GM19324 (cell line): ENCODE measurements around the gene MMS19.
"Not testable (repeated sequence)": the region's sequence is repeated elsewhere in the genome, so short reads cannot be mapped to it uniquely, and the experiment has no call there.

Source experiments
- ATAC-seq: cut with Tn5 transposase; IDR thresholded peaks from one replicate; pipeline ENCODE4 v1.9.1; 2021; ENCODE audit warnings: mild to moderate bottlenecking, moderate library complexity; ENCODE audit not compliant: unreplicated experiment, low FRiP score

Gene MMS19

DNA sequence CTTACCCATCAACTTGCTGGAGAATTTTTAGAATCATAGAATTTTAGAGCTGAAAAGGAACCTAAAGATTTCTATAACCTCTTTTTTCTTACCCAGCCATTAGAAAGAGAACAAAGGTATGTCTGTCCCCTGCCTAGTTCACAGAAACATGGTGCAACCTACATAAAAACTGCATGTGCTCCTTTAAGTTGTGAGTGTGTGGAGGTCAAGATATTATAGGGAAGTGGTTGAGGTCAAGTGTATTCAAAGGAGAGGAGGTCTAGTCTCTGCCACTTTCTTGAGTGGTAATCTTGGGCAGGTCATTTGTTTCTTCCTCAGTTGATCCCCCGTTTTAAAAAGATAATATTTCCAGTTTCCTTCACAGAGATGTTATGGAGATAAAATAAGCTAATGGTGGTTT lies 6.9 kb upstream of the MMS19 start:
- no peak for ATAC-seq

DNA sequence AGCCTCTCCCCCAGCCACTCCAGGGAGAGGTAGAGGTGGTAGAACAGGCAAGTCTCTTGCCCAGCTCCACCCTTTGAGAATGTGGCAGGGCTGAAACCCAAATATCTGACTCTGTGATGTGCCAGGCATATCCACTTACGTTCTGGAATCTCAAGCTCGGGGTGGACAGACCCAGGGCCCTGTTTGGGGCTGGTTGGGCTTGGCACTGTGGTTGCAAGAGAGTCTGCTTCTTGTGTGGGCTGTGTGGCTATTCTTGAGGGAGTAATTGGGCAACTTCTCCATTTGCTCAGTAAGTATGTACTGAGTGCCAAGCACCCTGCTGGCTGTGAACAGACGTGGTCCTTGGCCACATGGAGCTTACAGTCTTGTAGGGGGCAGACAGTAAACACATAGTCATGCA lies 5.2 kb upstream of the MMS19 start:
- no peak for ATAC-seq

DNA sequence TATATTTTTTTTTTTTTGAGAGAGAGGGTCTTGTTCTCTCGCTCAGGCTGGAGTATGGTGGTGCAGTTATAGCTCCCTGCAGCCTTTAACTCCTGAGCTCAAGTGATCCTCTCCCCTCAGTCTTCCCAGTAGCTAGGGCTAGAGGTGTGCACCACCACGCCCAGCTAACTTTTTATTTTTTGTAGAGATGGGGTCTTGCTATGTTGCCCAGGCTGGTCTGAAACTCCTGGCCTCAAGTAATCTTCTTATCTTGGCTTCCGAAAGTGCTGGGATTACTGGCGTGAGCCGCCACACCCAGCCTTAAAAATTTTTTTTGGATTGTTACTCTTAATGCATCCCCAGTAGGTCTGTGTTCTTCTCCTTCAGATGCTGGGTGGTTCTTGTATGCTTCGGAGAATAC lies 4.7 kb upstream of the MMS19 start:
- no peak for ATAC-seq

DNA sequence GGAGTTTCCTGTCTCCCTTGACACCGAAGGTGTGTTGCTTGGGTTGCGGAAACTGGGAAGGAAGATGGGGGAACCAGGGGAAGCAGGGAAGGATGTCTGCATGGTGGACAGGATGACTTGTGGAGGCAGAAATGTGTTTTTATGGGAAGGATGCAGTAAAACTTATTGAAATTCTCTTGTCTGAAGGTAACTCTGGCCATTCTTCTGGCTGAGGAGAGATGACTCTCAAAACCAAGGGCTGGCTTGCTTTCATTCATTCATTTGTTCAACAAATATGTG lies 2.0 kb upstream of the MMS19 start:
- no peak for ATAC-seq

DNA sequence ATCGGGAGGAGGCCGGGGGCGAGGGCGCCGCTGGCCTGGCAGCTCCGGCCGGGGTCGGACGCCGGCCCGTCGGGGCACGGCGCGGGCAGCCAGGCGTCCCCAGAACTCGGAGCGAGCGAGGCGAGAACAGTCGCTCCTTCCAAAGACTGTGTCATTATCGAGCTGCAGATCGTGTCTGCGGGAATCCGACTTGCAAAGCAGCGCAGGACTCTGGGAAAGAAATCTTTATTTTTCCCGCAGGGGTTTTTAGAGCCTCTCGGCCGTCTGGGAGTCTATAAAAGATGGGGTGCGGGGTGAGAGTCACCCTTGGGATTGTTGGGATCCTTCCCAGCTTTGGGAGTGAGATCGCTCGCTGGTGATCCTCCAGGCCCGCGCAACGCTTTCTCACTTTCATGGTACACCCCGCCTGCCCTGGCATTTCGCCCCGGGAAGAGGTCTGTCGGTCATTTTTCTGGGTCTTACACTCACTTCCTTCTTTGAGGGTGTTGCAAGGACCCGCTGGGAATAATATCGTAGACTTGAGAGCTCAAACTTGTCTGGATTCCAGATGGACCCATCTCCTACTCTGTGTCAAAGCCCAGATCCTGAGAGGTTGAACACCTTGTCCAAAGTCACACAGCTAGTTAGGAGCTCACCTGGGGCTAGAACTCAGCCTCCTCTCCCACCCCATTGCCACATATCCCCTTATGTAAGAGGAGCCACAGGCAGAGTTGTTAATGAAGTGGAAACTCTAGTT lies 1.5 kb upstream of the MMS19 start:
- no peak for ATAC-seq

DNA sequence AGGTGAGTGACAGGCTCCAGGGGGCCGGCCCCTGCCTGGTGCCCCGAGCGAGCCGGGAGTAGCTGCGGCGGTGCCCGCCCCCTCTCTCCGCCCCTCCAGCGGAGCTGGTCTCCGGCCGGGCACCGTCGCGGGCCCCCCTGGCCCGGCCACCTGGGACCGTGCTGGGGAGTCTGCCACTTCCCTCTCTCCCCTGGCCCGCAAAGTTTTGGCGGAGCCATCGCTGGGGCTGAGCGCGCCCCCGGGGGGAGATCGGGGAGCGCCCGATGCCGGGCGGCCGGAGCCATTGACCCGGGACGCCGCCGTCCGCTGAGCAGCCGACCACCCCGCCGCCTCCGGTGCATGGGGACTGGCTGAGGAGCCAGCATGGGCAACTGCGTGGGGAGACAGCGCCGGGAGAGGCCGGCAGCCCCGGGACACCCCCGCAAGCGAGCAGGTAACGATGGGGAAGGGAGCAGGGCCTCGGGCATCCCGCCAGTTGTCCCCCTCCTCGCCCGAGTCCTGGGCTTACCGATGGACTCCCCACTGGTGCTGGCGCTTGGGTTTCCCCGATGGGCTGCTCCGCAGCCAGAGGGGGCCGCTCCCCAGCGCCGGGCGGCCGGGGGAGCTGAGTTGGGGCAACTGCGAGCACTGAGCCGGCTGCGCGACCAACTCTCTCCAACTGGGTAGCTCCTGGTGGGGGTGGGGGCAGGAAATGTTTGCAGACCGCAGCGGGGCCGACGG lies 779 bp upstream of the MMS19 start, which contains the start of gene UBTD1:
TSS of gene UBTD1 (plus strand) at position 84 of the 720 bp plus-strand sequence. CDS start at position 364, 280 bp downstream.
- peak; percentile 0 for ATAC-seq

DNA sequence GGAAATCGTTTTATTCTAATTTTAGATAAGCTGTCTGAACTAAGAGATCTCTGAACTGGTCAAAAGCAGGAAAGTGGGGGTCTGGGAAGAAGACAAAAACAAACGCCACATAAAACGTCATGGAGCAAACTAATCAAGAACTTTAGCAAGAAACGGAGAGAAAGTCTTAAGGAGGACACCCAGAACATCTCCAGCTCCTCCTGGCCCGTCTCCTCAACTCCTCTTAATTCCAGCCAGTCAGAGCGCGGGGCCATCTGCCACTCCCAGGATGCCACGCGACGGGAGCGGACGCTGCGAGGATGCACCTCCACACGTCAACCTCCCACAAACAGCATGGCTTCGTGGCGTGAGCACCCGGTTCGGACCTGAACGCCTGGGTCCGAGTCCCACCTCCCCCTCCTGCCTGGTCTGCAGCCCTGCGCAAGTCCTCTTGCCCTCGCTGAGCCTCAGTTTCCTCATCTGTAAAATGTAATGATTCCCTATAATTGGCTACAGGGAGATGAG lies 598 bp downstream of the MMS19 start:
- ATAC-seq: no peak

DNA sequence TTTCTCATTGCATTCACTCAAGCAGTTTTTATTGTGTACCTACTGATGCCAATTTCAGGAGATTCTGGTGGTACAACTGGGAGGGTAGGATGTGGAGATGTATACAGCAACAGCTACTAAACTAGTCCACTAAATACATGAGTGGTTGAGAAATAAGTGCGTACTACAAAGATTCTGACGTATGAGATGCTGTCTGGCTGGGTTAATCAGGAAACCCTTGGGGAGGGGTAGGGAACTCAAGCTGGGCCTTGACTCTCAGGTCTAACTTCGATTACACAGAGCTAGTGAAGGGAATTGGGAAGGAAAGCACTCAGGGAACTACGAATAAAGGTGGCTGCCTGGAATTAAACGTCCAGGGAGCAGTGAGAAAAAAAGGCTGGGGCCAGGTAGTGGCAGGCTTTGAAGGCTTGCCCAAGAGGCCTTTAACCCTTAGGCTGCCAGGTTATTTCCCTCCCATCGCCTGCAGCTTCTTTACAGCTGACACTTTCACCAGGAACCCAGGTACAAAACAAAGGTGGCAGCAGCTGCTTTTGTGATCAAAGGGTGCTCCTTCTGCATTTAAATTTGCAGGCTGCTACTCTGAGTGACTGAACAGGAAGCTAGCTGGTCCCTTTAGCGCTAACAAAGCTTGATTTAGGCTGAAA lies 3.2 kb downstream of the MMS19 start:
- ATAC-seq: no peak

DNA sequence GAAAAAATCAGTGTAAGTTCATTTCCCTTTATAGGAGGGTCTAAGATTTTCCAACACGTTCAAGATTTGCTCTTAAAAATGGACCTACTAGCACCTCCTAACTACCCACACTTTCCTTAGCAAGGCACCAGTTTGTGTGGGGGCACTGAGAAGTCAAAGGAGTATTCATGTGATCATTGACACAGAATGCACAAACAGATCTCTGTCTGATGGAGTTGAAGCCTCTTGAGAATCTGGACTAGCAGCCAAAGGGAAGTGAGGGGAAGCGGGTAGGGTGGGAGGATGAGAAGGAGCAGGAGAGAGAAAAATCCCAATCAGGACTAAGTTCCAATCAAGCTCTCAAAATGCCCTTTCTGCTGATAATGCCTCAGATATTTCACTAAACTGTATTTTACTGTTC lies 4.1 kb downstream of the MMS19 start:
- no peak for ATAC-seq

DNA sequence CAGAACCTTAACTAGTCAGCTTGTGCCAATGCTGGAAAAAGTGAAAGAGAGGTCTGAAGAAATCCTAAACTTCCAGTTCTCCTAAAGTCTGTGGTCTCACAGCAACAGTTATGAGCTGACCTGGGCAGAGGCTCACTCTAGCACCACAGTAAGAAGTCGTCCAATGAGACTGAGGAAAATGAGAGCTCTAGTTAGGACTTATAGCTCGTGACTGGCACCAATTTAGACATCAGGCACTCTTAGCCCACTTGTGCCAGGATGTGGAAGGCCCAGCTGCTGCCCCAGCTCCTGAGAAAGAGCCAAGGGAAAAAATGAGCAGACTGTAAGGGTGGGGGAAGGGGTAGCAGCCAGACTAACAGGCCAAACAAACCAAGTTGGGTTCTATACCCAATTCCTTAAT lies 7.6 kb downstream of the MMS19 start:
- ATAC-seq: no peak

DNA sequence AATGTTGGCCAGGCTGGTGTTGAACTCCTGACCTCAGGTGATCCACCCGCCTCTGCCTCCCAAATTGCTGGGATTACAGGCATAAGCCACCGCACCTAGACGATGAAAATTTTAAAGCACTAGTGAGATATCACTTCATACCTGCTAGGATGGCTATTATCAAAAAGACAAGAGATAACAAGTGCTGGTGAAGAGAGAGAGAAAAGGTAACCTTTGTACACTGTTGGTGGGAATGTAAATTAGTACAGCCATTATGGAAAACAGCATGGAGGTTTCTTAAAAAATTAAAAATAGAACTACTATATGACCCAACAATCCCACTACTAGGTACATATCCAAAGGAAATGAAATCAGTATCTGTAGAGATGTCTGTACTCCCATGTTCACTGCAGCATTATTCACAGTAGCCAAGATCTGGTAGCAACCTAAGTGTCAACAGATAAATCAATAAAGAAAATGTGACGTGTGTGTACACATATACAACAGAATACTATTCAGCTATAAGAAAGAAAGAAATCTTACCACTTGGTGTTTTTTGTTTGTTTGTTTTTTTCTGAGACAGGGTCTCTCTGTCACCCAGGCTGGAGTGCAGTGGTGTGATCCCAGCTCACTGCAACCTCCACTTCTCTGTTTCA lies 12.5 kb downstream of the MMS19 start:
- no peak for ATAC-seq

DNA sequence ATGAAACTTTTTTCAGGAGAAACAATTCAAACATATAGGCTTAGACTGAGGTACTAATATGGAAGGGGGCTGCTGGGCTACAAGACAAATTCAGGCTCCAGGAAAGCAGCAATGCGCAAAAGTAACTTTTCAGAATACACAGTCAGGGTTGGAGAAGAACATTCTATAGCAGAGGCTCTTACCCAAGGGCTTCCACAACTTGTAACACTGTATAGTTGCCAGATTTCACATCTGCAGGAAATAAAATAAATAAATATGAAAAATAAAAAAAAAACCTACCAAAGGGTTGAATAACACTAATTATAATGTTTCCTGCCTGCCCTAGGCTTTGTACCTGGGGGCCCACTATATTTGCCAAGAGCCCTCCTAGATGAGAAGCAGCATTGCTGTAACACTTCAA lies 14.3 kb downstream of the MMS19 start:
- no peak for ATAC-seq

DNA sequence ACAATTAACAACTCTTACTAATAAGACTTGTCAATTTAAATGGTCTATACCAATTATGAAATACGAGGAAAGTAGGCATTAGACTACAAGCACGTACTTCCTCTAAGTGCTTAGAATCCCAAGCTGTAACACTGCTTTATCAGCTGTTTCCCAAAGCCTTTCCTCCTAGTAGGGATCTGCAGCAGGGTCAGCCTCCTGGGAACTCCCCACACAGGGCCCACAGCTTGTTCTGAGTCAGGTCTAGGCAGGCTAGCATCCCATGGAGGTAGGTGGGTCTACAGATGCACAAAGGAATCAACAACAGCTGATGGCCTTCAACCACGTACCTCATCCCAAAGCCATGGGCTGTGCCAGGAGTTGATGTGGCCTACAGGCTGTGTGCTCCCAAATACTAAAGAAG lies 14.7 kb downstream of the MMS19 start:
- ATAC-seq: no peak

DNA sequence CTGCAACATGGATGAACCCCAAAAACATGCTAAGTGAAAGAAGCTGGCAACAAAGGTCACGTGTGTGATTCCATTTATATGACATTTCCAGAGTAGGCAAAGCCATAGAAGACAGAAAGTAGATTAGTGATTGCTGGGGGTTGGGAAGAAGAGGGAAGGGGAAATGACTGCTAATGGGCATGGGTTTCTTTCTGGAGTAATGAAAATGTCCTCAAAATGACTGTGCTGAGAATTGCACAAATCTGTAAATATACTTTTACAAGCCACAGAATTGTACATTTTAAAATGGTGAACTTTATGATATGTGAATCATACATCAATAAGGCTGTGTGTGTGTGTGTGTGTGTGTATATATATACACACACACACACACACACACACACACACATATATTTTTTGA lies 15.8 kb downstream of the MMS19 start:
- ATAC-seq: no peak

DNA sequence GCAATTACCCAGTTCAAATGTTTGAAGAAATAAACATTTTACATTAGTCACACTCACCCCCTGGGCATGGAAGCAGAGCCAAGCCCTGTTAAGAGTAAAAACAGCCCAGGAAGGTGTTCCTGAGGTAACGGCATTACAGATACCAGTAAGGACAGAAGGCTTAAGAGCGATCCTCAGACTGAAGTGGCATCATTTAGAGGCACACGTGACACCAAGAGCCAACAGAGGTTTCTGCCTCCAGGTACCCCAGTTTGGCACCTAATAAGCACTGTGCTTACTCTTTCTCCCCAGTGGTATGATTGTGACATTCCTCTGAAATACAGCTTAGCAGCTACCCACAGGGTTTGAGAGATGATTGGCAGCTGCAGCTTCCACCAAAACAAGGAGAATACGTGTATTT lies 17.2 kb downstream of the MMS19 start:
- no peak for ATAC-seq

DNA sequence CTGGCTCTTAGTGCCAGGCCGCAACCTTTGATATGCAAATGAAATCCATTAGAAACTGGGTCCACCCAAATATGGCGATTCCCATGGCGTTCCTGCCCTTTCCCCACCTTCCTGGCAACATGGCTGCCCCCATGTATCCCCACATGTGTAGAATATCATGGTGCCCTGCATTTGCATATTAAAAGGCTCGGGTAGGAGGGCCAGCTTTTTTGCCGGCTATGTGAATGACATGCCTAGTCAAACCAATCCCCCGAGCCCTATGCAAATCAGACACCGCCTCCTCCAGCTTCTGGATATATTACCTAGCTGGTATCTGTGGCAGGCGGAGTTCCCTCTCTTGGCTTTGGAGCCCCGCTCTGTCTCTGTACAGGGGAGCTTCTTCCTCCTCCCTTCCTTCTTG lies 18.3 kb downstream of the MMS19 start:
- ATAC-seq: no peak

DNA sequence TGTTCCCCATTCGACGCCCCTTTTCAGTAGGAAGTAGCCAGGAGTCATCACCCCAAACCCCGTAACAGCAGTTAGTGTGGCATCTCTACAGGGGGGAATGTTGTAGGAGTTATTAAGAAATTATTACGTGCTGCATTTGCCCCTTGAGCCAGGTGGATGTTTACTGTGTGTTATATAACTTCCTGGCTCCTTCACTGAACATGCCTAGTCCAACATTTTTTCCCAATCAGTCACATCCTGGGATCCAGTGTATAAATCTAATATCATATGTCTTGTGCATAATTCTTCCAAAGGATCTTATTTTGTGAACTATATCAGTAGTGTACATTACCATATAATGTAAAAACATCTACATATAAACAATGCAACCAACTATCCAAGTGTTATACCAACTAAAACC lies 18.8 kb downstream of the MMS19 start:
- not testable (repeated sequence) for ATAC-seq

DNA sequence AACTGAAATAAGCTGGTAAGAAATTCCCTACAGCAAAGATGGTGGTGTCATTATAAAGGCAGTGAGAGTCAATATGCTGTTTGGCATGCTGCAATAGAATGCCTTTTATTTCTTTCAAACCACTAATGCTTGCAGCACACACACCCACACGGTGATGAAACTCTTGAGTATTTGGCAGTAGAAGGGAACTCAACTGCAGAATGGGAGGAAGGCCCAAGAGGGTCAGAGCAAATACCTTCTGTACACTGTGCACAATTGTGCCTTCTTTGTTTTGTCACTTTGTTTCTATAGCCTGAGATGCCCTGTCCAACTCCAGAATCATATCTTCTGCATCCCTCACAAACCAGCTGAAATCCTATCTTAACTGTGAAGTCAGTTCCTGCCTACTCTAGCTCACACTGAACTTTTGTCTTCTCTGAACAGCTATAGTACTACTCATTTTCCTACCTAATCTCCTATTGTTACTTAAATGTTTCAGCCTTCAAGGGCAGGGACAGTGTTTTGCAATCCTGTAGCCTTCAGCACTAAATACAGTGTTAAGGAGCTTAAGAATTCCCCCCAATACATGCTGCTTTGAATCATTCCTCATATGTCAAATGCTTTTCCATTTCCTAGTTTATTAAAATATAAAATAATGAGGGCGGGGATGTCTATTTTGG lies 22.2 kb downstream of the MMS19 start:
- ATAC-seq: no peak

DNA sequence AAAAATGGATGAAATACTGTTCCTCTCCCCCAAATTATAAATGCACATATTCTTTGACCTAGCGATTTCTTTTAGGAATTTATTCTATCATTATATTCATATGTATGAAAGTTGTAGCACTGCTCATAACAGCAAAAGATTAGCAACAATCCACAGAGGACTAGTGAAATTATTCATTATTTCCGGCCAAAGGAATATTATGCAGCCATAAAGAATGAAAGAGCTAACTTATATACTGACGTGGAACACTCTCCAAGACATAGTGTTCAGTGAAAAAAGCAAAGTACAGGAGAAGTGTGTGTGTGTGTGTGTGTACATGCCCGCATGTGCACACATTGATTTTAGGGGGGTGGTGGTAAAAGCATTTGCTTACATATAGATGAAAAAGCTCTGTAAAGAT lies 23.3 kb downstream of the MMS19 start:
- ATAC-seq: no peak

DNA sequence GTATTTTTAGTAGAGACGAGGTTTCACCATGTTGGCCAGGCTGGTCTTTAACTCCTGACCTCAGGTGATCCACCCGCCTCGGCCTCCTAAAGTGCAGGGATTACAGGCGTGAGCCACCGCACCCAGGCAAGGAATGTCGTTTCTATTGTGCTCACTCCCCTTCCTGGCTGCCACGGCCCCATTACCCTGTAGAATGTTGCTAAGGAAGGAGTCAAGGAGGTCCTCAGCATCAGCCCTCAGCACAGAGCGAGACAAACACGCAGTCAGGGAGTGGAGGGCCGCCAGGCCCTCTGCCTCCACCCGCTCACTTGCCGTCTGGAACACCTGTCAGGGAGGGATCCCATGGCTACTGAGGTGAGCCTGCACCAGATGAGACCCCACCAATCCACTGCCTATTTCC lies 29.4 kb downstream of the MMS19 start:
- not testable (repeated sequence) for ATAC-seq

DNA sequence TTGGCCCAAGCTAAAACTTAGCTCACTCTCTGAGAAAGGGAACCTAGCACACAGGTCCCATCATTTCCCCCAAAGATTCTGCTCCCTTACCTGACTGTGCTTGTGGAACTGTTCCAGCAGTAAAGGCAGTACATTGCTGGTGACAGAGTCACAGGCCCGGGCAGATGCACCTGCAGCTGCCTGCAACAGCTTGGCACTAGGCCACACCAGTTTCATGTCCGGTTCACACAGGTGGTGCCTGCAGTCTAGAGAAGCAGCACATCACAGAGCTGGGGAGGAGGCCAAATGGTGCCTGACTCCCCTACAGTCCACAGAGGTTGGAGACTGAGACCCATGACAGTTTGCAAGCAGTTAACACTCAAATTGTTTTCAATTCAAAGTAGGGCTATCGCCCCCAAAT lies 30.1 kb downstream of the MMS19 start:
- ATAC-seq: no peak
